ENCODE data around the gene PRAMEF9.
"Not testable (repeated sequence)": the region's sequence is repeated elsewhere in the genome, so short reads cannot be mapped to it uniquely, and the experiment has no call there.

Gene PRAMEF9

GRCh38 chr1:13171548-13171947 is at the start of gene PRAMEF9:
PRAMEF9 (plus strand) TSS chr1:13171848; CDS start chr1:13175281, 3,433 bp downstream.
- DNase-seq: not testable (repeated sequence)

DNA sequence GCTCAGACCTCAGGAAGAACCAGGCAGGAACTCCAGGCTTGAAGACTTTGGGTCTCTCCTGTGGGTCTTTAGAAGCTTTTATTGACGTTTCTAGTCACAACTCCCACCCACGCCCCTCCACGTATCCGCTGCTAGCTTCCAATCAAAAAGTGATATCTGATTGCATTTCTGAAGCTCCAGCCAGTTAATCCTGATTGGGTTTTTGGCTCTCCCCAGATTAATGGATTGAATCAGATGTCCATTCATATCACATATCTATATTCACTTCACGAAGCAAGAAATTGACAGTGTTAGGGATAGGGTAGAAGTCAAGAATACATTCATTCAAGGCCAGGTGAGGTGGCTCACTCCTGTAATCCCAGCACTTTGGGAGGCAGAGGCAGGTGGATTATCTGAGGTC is 15.7 kb upstream of the PRAMEF9 start, which contains the start of gene PRAMEF26:
Gene PRAMEF26 (minus strand): TSS at position 101 of the 400 bp plus-strand sequence. CDS start 2,914 bp downstream, outside the sequence.
- DNase-seq: not testable (repeated sequence)

DNA sequence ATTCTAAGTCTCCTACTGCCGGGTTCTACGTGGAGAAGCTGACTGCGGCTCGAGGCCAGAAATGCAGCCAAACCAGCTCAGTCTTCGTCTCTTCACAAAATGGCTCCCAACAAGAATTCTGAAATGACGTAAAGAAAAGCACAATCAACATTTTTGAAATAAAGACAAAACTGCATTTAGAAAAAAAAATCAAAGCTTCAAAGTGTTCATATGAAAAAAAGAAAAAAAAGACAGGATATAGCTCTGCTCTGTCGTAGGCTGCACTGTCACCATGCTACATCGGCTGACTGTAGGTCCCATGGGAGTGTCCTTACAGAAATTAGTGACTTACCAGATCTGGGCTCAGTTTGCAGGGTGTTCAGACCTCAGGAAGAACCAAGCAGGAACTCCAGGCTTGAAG is 6.1 kb upstream of the PRAMEF9 start, which contains the start of gene HNRNPCL4:
Gene HNRNPCL4 (minus strand): TSS at position 101 of the 400 bp plus-strand sequence. CDS start 164 bp downstream, outside the sequence.
- DNase-seq: not testable (repeated sequence)

- DNase-seq: not testable (repeated sequence)
Measured at GRCh38 chr1:13201309-13201708, 29.7 kb downstream of the PRAMEF9 start, which contains the start of gene PRAMEF13. PRAMEF13 (minus strand) TSS chr1:13201409; CDS start chr1:13199589, 1,820 bp downstream.

DNA sequence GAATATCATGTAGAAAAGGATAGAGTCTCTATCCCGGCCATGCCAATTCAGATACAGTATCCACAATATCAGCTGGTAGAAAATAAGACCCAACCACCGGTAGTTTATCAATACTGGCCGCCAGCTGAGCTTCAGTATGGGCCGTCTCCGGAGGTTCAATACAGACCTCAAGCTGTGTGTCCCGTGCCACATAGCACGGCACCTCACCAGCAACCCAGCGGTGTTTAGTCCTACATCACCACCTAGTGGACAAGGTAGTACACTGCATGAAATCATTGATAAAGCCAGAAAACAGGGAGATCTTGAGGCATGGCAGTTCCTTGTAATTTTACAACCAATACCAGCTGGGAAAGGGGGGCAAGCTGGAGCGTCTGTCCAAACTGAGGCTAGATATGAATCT is 37.1 kb downstream of the PRAMEF9 start:
- DNase-seq: not testable (repeated sequence)

DNA sequence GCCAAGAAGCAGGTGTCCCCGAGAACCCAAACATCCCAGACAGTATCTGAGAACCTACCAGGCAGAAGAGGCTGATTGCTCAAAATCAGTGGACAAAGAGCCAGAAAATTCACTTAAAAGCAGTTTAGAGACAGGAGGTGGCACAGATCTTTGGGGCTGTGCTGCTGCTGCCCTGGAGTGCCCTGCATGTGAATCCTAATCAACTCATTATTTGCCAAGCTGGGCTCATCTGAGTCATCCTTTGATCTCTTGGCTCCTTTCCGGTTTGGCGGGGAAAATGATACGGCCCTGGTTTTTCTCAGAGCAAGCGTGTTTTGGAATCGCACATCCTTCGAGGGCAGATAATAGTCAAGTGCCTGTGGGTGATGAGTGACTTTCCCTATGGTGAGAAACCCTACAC is 45.0 kb downstream of the PRAMEF9 start:
- DNase-seq: not testable (repeated sequence)

DNA sequence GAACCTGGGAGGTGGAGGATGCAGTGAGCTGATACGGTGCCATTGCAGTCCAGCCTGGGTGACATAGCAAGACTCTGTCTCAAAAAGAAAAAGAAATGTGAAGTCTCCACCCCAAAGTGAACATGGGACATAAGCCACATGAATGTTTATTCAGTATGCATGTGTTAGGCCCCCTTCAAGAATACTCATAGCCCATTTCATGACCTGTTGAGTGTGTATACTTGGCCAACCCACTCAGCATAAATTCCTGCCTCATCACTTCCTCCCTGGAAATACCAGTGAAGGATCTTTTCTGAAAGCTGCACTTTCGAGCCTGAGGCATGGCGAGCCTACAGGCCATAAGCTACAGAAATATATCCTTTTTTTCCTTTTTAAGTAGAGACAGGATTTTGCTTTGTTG is 47.6 kb downstream of the PRAMEF9 start:
- DNase-seq: not testable (repeated sequence)

GRCh38 chr1:13222788-13223187 is 51.1 kb downstream of the PRAMEF9 start:
- DNase-seq: not testable (repeated sequence)

DNA sequence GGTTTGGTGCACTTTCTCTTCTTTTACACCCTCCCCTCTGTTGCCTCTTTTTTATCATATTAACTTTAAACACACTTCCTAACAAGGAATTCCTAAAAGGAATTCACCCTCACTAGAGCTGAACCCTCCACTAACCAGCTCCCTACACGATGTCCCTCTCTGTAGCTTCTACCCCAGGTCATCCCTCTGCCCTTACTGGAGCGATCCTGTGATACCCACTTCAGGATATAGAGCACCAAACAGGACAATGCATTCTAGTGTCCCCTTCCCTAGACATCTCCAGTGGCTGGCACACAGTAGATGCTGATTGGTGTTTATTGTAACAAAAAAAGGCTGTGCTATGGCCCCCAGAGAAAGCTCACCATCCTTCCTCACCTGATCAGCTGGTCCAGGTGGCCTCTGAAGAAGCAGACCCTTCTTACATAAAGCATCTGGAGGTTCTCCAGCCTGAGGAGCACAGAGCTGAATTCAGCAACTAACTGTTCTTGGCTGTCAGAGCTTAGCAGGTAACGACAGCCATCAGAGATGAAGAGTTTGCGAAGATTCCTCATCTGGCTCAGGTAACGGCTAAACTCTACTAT is 52.9 kb downstream of the PRAMEF9 start:
- no peak for DNase-seq

DNA sequence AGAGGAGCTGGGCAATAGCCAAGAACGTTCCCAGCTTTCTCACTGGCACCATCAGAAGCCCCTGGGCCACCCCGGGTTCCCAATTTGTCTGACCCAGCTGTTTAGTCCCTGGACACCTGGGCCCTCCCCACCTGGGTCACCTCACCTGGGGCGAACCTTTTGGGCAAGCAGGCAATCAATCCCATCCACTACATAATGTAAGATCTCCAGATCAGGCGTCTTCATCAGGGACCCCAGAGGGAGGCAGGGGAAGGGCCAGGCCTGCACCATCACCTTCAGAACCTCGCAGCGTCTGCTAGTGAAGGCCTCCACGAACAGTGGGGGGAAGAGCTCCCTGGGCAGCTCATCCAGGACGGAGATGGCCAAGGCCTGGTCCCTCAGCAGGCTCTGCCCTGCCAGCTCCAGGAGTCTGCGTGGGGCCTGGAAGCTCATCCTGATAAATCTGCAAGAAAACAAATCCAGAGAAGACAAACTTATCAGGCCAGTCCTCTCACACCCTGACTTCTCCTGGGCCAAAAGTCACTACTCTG is 54.1 kb downstream of the PRAMEF9 start, which contains the start of gene PRAMEF18:
Gene PRAMEF18 (minus strand): TSS at position 480 of the 530 bp plus-strand sequence. CDS start 48 bp downstream, at position 432.
- not testable (repeated sequence) for DNase-seq

DNA sequence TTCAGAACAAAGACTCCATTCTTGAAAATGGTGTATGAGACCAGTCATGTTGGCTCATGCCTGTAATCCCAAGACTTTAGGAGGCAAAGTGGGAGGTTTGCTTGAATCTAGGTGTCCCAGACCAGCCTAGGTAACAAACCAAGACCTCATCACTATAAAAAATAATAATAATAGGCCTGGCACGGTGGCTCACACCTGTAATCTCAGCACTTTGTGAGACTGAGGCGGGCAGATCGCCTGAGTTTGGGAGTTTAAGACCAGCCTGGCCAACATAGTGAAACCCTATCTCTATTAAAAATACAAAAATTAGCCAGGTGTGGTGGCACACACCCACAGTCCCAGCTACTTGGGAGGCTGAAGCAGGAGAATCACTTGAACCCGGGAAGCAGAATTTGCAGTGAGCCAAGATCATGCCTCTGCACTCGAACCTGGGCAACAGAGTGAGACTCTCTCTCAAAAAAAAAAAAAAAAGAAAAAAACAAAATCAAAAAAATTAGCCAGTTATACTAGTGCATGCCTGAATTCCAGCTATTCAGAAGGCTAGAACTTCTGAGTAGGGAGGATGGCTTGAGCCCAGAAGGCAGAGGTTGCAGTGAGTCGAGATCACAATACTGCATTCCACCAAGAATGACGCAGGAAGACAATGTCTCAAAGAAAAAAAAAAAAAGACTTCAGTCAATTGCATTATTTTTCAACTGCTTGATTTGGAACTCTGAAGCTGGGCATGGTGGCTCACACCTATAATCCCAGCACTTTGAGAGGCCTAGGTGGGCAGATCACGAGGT is 55.8 kb downstream of the PRAMEF9 start:
- not testable (repeated sequence) for DNase-seq

DNA sequence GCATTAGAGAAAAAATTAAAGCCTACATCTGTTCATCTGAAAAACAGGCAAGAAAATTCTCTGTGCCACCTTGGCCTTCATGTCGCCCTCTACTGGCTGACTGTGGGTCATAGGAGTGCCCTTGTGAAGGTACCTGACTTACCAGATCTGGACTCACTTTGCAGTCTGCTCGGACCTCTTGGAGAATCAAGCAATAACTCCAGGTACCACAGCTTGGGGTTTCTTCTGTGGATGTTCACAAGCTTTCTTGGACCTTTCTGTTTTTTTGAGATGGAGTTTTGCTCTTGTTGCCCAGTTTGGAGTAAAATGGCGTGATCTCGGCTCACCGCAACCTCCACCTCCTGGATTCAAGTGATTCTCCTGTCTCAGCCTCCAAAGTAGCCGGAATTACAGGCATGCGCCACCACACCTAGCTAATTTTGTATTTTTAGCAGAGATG is 56.7 kb downstream of the PRAMEF9 start:
- no peak for DNase-seq

All from NCI-H187 treated with DMSO at 0.1 percent for 48 hours (cell line).